HEK293T (cell line): ENCODE data around the gene KSR2.

Source experiments
- CTCF ChIA-PET: fragments of 350-600 bp; formaldehyde crosslinking; extraction: SDS; loops from one replicate; lab custom pipeline; 2021; ENCODE audit warnings: antibody characterized with exemption, inconsistent platforms; lab: Yijun Ruan, JAX
- POLR2A ChIA-PET: fragments of 350-600 bp; formaldehyde crosslinking; extraction: SDS; loops from one replicate; lab custom pipeline; 2020; ENCODE audit warnings: antibody characterized with exemption, inconsistent platforms; lab: Yijun Ruan, JAX
- DNase-seq: peaks from one replicate; pipeline ENCODE4 v3.0.0; 2012; ENCODE audit warnings: mixed read lengths; ENCODE audit errors: extremely low spot score
- ARNT ChIP-seq: fragments of 450-650 bp; IDR thresholded peaks from 2 replicates; pipeline ENCODE4 v1.6.1; 2017; ENCODE audit warnings: mild to moderate bottlenecking
- BHLHE40 ChIP-seq: fragments of 450-650 bp; IDR thresholded peaks from 2 replicates; pipeline ENCODE4 v1.6.1; 2016; ENCODE audit warnings: mild to moderate bottlenecking, moderate library complexity, borderline replicate concordance
- CTBP1 ChIP-seq: fragments of 450-650 bp; IDR thresholded peaks from 2 replicates; pipeline ENCODE4 v1.6.1; 2016; ENCODE audit warnings: borderline replicate concordance
- ELF4 ChIP-seq: fragments of 450-650 bp; IDR thresholded peaks from 2 replicates; pipeline ENCODE4 v1.6.1; 2017; ENCODE audit warnings: antibody characterized with exemption
- FOXA1 ChIP-seq: fragments of 450-650 bp; IDR thresholded peaks from 2 replicates; pipeline ENCODE4 v1.6.1; 2016; ENCODE audit warnings: mild to moderate bottlenecking
- FOXK2 ChIP-seq: fragments of 450-650 bp; IDR thresholded peaks from 2 replicates; pipeline ENCODE4 v1.6.1; 2016; ENCODE audit warnings: mild to moderate bottlenecking
- FOXM1 ChIP-seq: fragments of 450-650 bp; IDR thresholded peaks from 2 replicates; pipeline ENCODE4 v1.6.1; 2017; ENCODE audit warnings: mild to moderate bottlenecking, borderline replicate concordance
- HDGF ChIP-seq: fragments of 450-650 bp; IDR thresholded peaks from 2 replicates; pipeline ENCODE4 v1.6.1; 2017; ENCODE audit warnings: antibody characterized with exemption, borderline replicate concordance
- L3MBTL2 ChIP-seq: fragments of 450-650 bp; conservative IDR thresholded peaks from 2 replicates; pipeline ENCODE4 v1.6.1; 2016; ENCODE audit warnings: mild to moderate bottlenecking
- LEF1 ChIP-seq: fragments of 450-650 bp; IDR thresholded peaks from 2 replicates; pipeline ENCODE4 v1.6.1; 2017; ENCODE audit warnings: mild to moderate bottlenecking, borderline replicate concordance
- NFRKB ChIP-seq: fragments of 450-650 bp; IDR thresholded peaks from 2 replicates; pipeline ENCODE4 v1.6.1; 2016; ENCODE audit warnings: mild to moderate bottlenecking, moderate library complexity
- PKNOX1 ChIP-seq: fragments of 450-650 bp; IDR thresholded peaks from 2 replicates; pipeline ENCODE4 v1.6.1; 2016
- SP1 ChIP-seq: fragments of 450-650 bp; IDR thresholded peaks from 2 replicates; pipeline ENCODE4 v1.6.1; 2017
- SUZ12 ChIP-seq: fragments of 450-650 bp; IDR thresholded peaks from 2 replicates; pipeline ENCODE4 v1.6.1; 2016; ENCODE audit warnings: mild to moderate bottlenecking
- TARDBP ChIP-seq: fragments of 450-650 bp; IDR thresholded peaks from 2 replicates; pipeline ENCODE4 v1.6.1; 2016
- ZNF384 ChIP-seq: fragments of 450-650 bp; IDR thresholded peaks from 2 replicates; pipeline ENCODE4 v1.6.1; 2016

KSR2 gene

GRCh38 chr12:117702741-117703140, 266.0 kb downstream of the KSR2 start:
- TF ChIP-seq LEF1, result no peak
- TF ChIP-seq SP1, result no peak
- no peak for TF ChIP-seq L3MBTL2
- TF ChIP-seq TARDBP, result no peak
- ChIA-PET POLR2A (no interaction called here), CTCF (no interaction called here)
- no peak for DNase-seq

GRCh38 chr12:117699575-117699974, 269.2 kb downstream of the KSR2 start:
- CTCF ChIA-PET, result no interaction called here
- no peak for DNase-seq
- TF ChIP-seq CTBP1, result no peak
- POLR2A ChIA-PET, result no interaction called here

GRCh38 chr12:117699118-117699517, 269.7 kb downstream of the KSR2 start:
- no peak for DNase-seq
- TF ChIP-seq LEF1, result no peak
- ChIA-PET POLR2A (no interaction called here), CTCF (no interaction called here)

GRCh38 chr12:117695956-117696355, 272.8 kb downstream of the KSR2 start:
- TF ChIP-seq ZNF384 (no peak), L3MBTL2 (no peak), BHLHE40 (no peak), HDGF (no peak), SP1 (no peak), ARNT (no peak), NFRKB (no peak), CTBP1 (no peak), PKNOX1 (no peak), ELF4 (no peak), LEF1 (no peak)
- CTCF ChIA-PET, result no interaction called here
- POLR2A ChIA-PET, result interaction anchor here (1.0 to 1.6 kb wide), 2 partner anchors 8 to 10 kb away, joined by 4 read pairs; no protein-coding TSS in a partner anchor
- DNase-seq, result no peak

- TF ChIP-seq FOXA1 (no peak), CTBP1 (no peak), TARDBP (no peak), NFRKB (no peak), ZNF384 (no peak), PKNOX1 (no peak), BHLHE40 (no peak), ARNT (no peak)
- CTCF ChIA-PET, result no interaction called here
- POLR2A ChIA-PET, result no interaction called here
- no peak for DNase-seq
Measured at GRCh38 chr12:117692512-117692911, 276.3 kb downstream of the KSR2 start.

GRCh38 chr12:117689857-117690256, 278.9 kb downstream of the KSR2 start:
- no peak for TF ChIP-seq FOXK2
- TF ChIP-seq NFRKB, result no peak
- no peak for TF ChIP-seq TARDBP
- no peak for TF ChIP-seq FOXM1
- no peak for TF ChIP-seq ARNT
- TF ChIP-seq ELF4, result no peak
- no peak for TF ChIP-seq SP1
- TF ChIP-seq FOXA1, result no peak
- no peak for TF ChIP-seq LEF1
- TF ChIP-seq PKNOX1, result no peak
- TF ChIP-seq HDGF, result no peak
- no peak for TF ChIP-seq SUZ12
- TF ChIP-seq CTBP1, result no peak
- no peak for TF ChIP-seq L3MBTL2
- no peak for TF ChIP-seq BHLHE40
- TF ChIP-seq ZNF384, result no peak
- POLR2A ChIA-PET, result no interaction called here
- DNase-seq, result no peak
- CTCF ChIA-PET, result no interaction called here

GRCh38 chr12:117688446-117688845, 280.3 kb downstream of the KSR2 start:
- POLR2A ChIA-PET, result interaction anchor here (1.7 kb wide), 1 partner anchor 8 kb away, joined by 4 read pairs; no protein-coding TSS in a partner anchor
- no peak for DNase-seq
- TF ChIP-seq SUZ12 (no peak), ELF4 (no peak), FOXA1 (no peak), L3MBTL2 (no peak), ZNF384 (no peak), TARDBP (no peak), PKNOX1 (no peak), LEF1 (no peak), ARNT (no peak)
- CTCF ChIA-PET, result no interaction called here
